Adrenal gland (tissue), 5 donors: ENCODE measurements around the gene RNF223.

Source experiments
- CTCF ChIP-seq, 6 experiments: fragments of 450-650 bp in 4 of 6; fragments of 200-600 bp in 2 of 6; sonication (generic) in 1 of 6; IDR thresholded peaks; 1 replicate in 5 of 6; 2 replicates in 1 of 6; pipeline versions ENCODE4 v1.5.1 to v1.8.0; 2016 to 2021; ENCODE audit warnings: antibody characterized with exemption in 6 of 6, mild to moderate bottlenecking in 2 of 6, moderate library complexity in 1 of 6
- POLR2A ChIP-seq, 2 donors: fragments of 450-650 bp; IDR thresholded peaks; one replicate each; pipeline ENCODE4 v1.6.1; 2017; ENCODE audit warnings: antibody characterized with exemption in 2 of 2, mild to moderate bottlenecking in 2 of 2, moderate library complexity in 1 of 2
- donor health status: DM: no; HTN: no; CAD: no.

DNA sequence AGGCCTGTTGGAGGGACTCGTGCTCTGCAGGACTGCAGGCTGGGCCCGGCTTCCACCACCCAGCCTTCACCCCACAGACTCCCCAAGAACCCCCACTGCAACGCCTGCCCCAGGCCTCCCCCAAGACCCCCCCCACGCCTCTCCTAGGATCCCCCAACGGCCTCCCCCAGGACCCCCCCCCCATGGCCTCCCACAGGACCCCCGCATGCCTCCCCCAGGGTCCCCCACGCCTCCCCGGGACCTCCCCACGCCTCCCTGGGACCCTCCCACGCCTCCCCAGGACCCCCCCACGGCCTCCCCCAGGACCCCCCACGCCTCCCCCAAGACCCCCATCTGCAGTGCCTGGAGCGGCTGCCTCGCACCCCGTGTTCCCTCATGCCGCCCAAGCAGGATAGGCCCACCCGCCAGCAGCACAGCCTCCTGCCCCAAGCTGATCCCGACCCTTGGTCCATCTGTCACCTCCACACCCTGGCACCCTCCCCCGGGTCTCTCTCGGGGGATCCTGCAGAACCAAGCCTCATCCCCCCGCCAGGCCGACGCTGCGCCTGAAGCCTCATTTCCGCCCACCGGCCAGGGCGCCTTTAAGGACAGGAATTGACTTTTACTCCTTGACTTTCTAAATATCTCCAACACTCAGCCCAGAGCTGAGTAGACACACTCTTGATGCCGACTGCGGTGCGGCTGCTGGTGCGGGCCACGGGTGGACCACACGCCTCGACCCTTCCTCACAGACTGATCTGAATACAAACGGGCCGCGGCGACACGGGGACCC is 14.1 kb upstream of the RNF223 start:
- no peak for TF ChIP-seq CTCF (IDR thresholded peaks at IDR 0.05)
- no peak for TF ChIP-seq POLR2A (IDR thresholded peaks at IDR 0.05)
